COLO829 (cell line): Measurements from ENCODE around the gene ACTR3.
A peak's percentile ranks its signal among the peaks of the same experiment; 100 is the strongest.
"Not testable (repeated sequence)": the region's sequence is repeated elsewhere in the genome, so short reads cannot be mapped to it uniquely, and the experiment has no call there.

Experiments
- DNase-seq: peaks from one replicate; pipeline ENCODE4 v3.0.0; 2012; ENCODE audit warnings: low spot score

ACTR3 gene

DNA sequence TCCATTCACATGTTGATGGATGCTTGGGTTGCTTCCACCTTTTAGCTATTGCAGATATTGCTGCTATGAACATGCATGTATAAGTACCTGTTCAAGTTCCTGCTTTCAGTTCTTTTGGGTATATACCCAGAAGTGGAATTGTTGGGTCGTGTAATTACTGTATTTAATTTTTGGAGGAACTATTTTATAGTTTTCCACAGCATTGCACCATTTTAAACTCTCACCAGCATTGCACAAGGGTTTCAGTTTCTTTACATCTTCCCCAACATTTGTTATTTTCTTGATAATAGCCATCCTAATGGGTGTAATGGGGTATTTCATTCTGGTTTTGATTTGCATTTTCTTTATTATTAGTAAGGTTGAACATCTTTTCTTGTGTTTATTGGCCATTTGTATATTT, 16.0 kb downstream of the ACTR3 start:
- DNase-seq, result no peak

DNA sequence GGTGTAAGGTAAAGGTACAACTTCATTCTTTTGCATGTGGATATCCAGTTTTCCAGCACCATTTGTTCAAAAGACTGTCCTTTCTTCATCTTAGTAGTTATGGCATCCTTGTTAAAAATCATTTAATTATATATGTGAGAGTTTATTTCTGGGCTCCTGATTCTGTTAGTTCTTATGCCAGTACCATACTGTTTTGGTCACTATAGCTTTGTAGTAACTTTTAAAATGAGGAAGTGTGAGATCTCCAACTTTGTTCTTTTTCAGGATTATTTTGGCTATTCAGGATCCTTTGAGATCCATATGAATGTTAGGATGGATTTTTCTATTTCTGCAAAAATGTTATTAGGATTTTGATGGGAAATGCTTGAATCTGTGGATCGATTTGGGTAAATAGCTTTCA, 16.8 kb downstream of the ACTR3 start:
- DNase-seq, result no peak

DNA sequence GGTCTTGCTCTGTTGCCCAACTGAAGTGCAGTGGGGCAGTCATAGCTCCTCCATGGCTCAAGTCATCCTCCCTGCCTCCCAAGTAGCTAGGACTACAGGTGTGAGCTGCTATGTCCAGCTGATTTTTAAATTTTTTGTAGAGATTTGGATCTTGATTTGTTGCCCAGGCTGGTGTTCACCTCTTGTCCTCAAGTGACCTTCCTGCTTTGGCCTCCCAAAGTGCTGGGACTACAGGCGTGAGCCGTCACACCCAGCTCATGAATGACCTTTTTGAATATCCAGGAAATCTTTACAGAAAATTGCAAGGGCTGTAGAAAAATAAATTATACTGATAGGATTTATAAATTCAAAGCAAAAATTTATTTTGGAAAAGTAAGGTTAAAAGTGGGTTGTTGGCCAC, 17.4 kb downstream of the ACTR3 start:
- DNase-seq, result no peak

DNA sequence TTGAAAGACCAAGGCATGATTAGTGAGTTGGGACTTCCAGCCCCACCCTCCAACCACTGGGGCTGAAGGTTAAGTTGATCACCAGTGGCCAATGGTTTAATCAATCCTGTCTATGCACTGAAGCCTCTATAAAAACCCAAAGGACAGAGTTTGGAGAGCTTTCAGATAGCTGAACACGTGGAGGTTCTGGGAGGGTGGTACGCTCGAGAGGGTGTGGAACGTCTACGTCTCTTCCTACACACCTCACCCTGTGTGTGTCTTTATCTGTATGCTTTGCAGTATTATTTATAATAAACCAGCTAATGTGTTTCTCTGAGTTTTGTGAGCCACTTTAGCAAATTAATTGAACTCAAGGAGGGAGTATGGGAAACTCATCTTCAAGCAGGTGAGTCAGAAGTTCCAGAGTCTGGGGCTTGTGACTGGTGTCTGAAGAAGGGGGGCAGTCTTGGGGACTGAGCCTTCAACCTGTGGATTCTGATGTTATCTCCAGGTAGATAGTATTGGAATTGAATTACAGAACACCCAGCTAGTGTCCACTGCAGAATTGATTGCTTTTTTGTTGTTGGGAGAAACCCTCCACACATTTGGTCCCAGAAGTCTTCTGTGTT, 20.3 kb downstream of the ACTR3 start:
- DNase-seq, result no peak

DNA sequence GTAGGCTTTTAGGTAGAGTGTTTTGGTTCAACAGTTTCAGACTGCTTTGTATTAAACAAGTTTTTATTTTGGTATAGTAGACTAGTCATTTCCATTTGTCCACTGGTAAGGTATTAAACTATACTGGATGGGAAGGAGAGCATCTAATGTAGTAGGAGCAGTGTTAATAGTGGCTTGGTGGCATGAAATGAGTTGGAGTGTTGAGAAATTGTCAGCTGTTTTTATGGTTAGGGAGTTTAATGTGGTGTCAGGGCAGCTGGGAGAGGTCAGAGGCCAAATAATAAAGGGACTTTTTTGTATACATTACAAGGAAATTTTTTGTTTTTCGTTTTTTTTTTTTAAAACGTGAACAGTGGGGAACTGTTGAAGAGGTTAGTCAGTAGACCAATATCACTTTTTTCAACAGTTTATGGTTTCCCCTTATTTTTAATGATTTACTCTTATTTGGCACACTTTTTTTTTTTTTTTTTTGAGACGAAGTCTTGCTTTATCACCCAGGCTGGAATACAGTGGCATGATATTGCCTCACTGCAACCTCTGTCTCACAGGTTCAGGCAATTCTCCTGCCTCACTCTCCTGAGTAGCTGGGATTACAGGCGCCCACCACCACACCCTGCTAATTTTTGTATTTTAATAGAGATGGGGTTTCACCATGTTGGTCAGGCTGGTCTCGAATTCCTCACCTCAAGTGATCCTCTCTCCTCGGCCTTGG, 21.2 kb downstream of the ACTR3 start:
- DNase-seq, result no peak

DNA sequence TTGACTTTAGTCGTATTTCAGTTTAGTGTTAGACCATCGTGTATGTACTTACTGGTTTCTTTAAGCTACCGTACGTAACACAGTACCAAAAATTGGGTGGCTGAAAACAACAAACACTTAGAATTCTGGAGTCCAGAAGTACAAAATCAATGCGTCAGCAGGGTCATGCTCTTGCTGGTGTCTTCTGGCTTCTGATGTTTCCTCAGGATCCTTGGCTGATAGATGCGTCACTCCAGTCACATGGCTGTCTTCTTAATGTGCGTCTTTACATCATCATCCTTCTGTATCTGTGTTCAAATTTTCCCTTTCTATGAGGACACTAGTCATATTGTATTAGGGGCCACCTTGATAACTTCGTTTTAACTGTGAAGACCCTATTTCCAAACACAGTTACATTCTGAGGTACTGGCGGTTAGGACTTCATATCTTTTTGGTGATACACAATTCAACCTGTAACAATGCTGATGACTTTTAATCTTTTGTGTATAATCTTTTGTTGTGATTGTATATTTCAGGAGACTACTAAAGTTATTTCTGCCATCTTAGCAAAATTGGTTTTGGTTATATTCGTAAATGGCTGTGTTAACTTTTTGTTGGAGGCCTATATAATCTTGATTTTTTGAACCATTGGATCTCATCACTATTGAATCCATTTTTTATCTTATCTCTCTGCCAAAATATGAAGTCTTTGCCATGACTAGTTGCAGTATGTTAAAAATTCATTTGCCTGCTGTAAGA, 25.4 kb downstream of the ACTR3 start:
- no peak for DNase-seq

DNA sequence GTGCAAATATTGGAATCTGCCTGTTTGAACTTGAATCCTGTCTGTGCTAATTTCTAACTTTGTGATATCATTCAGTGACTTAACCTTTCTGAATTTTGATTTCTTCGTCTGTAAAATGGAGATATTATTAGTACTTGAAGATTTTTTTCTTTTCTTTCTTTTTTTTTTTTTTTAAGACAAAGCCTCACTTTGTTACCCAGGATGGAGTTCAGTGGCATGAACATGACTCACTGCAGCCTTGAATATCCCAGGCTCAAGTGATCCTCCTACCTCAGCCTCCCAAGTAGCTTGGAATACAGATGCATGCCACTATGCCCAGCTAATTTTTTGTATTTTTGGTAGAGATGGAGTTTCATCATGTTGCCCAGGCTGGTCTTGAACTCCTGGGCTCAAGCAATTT, 28.3 kb downstream of the ACTR3 start:
- no peak for DNase-seq

DNA sequence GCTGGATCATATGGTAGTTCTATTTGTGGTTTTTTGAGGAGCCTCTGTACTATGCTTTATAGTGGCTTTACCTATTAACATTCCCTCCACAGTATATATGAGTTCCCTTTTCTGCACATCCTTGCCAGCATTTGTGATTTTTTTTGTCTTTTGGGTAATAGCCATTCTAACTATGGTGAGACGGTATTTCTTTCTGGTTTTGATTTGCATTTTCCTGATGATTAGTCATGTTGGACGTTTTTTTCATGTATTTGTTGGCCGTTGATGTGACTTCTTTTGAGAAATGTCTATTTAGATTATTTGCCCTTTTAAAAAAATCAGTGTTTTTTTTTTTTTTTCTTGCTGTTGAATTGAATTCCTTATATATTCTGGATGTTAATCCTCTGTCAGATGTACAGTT, 31.1 kb downstream of the ACTR3 start:
- DNase-seq, result no peak

DNA sequence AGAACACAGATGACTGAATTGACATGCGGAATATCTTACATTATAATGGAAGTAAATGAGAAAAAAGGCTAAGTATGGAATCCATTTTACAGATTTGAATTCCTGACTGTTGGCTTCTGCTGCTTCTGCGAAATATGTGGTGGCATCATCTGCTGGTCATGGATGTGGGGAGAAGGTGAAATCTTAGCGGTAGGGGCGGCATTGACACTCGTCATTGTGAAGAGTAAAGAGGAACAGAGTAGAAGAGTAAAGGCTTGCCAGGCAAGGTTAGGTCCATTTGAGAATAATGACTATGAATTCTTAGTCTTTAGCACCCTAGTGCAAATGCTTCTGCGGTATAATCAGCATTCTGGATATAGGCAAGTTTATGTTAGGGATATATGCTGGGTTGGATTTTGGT, 32.4 kb downstream of the ACTR3 start:
- DNase-seq, result no peak

DNA sequence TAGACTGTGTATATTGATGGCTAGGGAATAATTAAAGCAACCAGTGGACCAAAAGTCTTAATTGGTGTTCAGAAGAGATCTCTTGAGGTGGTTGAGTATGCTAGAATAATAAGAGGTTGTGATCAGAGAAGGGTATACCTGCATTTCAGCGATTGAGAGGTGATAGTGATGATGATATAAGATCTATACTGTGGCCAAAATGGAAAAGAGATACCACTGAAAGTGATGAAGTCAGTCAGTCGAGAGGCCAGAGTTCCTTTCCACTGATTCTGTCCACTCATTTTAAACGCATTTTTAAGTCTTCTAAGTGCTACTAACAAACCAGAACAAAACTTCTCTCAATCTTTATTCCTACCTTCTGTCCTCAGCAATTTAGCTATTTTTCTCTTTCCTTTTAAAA, 32.9 kb downstream of the ACTR3 start:
- DNase-seq, result no peak

DNA sequence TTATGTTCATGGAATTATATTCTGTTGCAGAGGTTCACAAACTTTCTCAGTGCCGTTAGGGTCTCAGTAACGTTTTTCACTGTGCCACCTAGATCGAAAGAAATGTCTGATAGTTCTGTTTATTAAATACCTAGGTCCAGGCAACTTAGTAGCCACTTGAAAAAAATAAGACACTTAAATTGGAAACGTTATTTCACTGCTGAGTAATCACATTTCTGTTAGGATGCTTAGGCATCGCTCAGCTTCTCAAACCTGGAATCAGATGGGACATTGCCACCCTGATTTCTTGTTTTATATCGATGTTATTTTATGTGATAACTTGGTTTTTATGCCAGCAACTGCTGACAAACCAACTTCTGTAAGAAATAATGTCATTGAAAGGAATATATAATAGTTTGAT, 36.0 kb downstream of the ACTR3 start:
- DNase-seq, result no peak

DNA sequence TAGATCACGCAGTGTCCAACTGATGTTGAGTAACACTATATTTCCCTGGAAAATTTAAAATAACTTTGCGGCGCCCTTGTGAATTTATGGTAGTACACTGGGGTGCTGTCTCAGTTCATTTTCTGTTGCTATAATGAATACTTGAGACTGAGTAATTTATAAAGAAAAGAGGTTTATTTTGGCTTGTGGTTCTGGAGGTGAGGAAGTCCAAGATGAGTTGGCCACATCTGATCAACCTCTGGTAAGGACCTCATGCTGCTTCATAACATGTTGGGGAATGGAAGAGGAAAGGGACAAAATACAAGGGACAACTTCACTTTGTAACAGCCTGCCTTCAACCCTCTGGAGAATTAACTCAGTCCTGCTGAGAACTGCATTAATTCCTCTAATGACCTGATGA, 36.4 kb downstream of the ACTR3 start:
- no peak for DNase-seq

DNA sequence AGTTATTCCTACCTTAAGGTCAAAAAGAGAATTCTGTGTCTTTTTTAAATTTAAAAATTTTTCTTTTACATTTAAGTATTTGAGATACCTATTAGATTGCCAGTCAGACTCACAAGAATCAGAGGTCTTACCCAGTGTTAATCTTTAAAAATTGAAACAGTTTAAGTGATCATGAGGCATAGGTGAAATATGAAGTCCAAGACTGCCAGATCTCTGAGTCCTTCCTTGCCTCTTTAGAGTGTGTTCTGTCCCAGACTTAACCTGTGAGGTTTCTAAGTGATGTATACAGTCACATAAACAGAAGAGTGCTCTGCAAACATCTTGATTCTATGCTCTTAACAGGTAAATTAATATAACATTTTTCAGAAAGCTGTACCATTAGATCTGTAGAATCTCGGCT, 40.6 kb downstream of the ACTR3 start:
- DNase-seq, result no peak

DNA sequence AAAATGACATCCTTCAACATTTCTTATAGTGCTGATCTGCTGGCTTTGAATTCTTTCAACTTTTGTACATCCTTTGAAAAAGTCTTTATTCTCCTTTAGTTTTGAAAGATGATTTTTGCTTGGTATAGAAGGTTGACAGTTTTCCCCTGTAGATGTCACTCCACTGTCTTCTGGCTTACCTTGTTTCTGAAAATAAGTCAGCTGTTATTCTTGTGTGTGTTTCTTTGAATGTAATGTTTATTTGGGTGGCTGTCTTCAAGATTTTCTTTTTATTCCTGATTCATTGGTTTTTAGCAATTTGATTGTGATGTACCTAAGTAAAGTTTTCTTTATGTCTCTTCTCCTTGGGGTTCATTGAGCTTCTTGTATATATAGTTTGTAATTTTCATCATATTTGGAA, 47.6 kb downstream of the ACTR3 start:
- DNase-seq, result no peak

DNA sequence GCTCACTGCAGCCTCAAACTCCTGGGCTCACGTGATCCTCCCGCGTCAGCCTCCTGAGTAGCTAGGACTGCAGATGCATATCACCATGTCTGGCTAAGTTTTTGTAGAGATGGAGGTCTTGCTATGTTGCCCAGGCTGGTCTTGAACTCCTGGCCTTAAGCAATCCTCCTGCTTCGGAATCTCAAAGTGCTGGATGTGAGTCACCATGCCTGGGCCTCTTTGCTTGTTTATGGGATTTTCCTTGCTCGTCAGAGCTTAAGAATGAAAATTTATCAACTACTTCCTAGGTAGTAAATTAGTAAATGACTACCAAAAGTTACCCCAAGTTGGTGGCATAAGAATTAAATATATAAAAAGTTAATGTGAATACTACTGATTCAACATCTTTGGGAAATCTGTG, 51.0 kb downstream of the ACTR3 start:
- DNase-seq, result no peak

DNA sequence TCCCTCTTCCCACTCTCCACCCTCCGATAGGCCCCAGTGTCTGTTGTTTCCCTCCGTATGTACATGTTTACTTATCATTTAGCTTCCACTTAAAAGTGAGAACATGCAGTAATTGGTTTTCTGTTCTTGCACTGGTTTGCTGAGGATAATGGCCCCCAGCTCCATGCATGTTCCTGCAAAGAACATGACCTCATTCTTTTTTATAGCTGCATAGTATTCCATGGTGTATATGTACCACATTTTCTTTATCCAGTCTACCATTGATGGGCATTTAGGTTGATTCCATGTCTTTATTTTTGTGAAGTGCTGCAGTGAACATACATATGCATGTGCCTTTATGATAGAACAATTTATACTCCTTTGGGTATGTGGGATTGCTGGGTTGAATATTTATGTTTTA, 55.9 kb downstream of the ACTR3 start:
- not testable (repeated sequence) for DNase-seq

DNA sequence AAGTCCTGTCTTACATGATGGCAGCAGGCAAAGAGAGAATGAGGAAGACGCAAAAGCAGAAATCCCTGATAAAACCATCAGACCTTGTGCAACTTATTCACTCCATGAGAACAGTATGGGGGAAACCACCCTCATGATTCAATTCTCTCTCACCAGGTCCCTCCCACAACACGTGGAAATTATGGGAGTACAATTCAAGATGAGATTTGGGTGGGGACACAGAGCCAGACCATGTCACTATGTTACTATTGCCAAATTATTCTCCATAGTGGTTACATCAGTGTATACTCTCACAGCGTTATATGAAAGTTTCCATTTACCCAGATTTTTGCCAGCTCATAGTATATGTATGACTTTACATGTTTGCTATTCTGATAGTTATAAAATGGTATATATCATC, 61.0 kb downstream of the ACTR3 start:
- not testable (repeated sequence) for DNase-seq

DNA sequence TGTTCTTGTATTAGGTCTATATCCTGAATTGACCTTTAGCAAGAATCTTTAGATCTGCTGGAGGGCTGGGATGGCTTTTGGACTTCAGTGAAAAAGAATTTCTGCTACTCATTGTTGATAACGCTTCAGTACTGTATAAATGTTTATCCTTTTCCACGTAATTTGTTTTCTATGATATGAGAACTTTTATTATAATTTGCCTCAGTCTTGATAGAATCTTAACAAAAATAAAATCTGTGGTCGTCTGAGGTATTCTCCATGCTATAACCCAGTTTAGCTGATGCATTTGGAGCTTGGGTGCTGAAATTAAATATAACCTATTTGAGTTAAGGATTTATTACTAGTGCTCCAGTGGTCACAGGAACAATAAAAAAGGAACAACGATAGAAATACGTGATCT, 71.1 kb downstream of the ACTR3 start:
- no peak for DNase-seq

DNA sequence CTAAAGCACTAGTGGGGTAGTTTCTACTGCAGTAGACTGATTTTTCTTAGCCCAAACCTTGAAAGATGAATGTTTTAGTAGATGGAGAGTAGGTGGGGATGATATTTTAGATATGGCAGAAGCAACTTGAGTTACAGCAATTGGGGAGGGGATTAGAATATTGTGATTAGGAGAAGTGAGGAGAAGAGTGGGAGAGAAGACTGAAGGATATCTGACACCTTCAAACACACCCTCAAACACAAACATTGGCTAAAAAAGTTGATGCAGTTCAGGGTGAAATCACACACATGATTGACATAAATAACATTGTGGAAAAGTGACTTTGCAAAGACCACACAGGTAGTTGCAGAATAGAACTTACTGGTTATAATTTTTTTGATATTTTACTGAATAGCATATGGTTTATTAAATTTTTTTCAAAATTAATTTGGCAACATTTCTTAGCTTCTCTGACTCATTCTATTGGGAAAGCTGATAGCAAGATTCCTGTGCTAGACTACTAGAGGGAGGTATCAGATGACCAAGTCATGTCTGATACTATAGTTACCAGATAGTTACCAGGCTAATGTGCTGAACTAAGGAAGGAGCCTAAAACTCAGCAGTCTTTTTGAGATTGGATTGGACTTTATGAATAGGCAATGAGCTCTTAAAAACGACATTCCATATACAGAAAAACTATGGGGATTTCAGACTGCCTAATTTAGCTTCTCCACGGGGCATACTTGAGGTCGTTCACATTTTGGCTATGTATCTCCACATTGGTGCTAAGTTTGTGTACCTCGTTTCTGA, 73.0 kb downstream of the ACTR3 start:
- DNase-seq, result no peak

DNA sequence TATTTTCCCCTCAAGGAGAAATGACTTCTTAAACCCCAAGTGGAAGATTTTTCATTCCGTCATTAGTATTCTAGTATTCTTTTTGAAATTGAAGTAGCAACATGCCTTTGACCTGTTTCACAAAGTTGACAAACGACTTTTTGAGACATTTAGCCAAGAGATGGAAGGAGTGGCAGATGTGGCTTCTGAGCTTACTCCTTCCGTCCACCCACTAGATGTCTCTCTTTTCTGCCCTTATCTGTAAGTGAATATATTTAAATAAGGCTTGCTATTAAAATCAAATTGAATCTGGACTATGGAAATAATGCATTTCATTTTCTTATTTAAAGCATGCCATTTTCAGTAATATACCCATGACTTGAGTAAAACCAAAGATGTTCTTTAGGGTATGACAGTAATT, 74.1 kb downstream of the ACTR3 start:
- DNase-seq, result no peak

DNA sequence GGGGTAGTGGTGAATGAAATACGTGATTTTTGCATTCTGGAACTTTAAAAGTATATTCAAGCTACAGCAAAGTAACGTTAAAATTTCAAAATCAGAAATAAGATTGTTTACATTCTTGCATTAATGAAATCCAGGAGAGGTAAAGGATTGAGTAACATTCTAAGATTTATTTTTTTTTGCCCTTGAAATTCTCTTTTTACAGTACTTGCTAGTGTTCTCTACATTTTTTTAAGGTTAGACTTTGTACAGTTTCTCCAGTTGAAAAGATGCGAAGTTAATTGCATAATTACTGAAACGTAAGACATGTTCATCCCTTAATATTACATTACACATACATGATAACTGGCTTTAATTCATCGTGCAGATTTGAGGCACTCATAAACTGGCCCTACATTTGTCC, 74.5 kb downstream of the ACTR3 start:
- DNase-seq, result no peak

DNA sequence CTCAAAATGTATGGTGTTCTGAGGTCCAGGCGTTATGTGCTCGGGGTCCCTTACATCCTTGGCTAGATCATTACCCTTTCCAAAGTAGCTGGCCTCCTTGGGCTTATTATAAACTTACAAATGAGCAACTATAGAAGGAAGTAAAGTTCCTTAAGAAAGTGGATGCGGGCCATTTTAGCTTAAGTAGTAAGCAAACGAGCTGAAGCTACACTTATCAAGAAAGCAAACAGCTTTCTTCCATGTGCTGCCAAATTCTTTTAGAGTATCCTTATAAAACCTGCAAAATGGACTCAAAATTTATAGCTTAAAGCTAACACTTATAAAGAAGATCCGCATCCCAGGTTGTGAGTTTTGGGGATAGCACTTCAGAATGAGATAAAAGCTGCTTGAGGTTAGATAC, 75.3 kb downstream of the ACTR3 start:
- no peak for DNase-seq

DNA sequence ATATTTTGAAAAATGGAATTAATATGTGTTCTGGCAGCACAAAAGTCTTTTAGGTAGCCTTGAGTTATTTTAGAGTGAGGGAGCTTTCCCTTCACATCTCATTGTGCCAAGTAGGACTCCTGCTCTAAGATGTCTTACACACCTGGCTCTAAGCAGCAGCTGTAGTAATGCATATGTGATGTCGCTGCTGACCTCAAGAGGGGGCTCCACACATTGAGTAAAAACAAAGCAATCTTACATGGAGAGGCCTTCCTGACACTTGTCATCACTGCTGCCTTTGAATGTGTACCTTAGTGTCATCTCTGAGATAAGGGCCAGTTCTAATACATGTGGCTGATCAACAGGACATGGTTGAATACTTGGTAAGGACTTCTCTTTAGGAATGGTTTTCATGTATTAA, 75.8 kb downstream of the ACTR3 start:
- DNase-seq, result peak; percentile 31
